AG09319 (cell line): ENCODE results near the gene CORO1C.
"Not testable (repeated sequence)": the region's sequence is repeated elsewhere in the genome, so short reads cannot be mapped to it uniquely, and the experiment has no call there.

Source experiments
- DNase-seq: peaks from one replicate; pipeline ENCODE4 v3.0.0-alpha.2; 2010; ENCODE audit warnings: low read depth; ENCODE audit errors: extremely low read depth
- TF ChIP-seq, protein P1 (sequence below): IDR thresholded peaks from 2 replicates; pipeline ENCODE4 v1.5.1; 2011; ENCODE audit warnings: low read depth, mild to moderate bottlenecking, inconsistent platforms, low read length, moderate library complexity

CORO1C gene

DNA sequence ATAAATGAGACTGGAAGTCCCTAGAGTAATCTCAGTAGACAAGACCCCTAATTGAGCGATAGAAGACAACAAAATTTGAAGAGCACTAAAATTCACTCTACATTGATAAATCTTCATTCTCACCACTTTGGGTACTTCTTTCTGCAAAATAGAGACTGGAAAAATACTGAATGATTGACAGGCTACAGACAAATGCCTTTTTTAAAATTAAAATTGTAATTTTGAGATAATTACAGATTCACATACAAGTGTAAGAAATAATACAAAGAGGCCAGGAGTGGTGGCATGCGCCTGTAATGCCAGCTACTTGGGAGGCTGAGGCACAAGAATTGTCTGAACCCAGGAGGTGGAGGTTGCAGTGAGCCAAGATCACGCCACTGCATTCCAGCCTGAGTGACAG is 4.5 kb upstream of the CORO1C start:
- TF ChIP-seq, protein P1, sequence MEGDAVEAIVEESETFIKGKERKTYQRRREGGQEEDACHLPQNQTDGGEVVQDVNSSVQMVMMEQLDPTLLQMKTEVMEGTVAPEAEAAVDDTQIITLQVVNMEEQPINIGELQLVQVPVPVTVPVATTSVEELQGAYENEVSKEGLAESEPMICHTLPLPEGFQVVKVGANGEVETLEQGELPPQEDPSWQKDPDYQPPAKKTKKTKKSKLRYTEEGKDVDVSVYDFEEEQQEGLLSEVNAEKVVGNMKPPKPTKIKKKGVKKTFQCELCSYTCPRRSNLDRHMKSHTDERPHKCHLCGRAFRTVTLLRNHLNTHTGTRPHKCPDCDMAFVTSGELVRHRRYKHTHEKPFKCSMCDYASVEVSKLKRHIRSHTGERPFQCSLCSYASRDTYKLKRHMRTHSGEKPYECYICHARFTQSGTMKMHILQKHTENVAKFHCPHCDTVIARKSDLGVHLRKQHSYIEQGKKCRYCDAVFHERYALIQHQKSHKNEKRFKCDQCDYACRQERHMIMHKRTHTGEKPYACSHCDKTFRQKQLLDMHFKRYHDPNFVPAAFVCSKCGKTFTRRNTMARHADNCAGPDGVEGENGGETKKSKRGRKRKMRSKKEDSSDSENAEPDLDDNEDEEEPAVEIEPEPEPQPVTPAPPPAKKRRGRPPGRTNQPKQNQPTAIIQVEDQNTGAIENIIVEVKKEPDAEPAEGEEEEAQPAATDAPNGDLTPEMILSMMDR = no peak

DNA sequence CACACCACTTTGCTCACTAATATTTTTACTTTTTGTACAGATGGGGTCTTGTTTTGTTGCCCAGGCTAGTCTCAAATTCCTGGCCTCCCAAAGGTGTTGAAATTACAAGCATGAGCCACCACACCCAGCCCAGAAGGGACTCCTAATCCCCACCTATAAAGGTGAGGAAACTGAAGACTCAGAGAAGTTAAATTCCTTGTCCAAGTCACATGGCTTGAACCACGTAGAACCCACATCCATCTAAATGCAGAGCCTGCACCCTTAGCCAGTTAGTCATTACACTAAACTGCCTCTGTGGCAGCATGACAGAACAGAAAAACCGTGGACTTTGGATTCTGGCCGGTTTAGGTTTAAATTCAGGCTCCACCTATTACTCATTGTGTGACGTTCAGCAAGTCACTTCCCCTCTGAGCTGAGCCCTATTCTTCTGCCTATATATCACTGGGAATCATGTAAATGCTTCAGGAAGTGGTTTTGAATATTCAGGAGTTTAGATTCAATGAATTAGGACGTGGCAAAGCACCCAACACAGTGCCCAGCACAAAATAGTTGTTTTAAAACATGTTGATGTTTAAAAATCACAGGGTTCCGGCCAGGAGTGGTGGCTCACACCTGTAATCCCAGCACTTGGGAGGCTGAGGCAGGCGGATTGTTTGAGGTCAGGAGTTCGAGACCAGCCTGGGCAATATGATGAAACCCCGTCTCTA is 3.0 kb upstream of the CORO1C start:
- peak; percentile 46 for DNase-seq
- TF ChIP-seq, protein P1 = no peak

More for the DNA sequence above, 4.5 kb upstream of the CORO1C start:
- DNase-seq = no peak

DNA sequence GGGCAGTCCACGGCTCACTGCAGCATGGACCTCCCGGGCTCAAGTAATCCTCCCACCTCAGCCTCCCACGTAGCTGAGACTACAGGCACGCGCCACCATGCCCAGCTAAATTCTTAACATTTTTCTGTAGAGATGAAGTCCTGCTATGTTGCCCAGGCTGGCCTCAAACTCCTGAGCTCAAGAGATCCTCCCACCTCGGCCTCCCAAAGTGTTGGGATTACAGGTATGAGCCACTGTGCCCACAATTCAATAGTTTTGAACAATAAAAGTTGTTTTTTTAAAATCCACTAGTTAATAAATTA is 1.9 kb upstream of the CORO1C start:
- DNase-seq = not testable (repeated sequence)

DNA sequence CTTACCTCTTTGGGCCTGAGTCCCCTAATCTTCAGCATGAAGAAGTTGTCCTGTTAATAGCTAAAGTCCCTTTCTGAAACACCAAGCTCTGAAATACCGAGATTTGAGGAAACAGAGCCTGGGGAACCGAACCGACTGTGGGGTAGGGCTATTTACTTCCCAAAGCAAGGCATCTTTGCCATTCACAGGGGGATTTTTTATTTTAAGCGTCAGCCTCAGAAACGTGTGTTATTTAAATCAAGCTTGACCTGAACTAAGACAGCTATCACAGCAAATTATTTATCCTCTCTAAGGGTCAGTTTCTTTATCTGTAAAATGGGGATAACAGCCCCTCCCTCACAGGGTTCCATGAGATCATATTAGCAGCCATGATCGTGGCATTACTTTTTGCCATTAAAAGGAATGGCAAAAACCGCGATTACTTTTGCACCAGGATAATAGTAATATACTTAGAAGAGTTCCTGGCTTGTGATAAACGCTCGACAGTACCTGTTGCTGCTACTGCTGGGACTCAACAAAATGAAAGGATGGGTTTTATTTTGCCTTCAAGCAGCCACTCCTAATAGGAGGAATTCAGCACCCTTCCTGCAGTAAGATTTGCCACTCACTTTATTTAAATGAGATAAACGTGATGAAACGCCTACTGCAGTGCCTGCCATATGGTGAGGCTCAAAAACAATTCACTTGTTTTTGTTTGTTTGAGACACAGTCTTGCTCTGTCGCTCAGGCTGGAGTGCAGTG is 1.3 kb upstream of the CORO1C start:
- DNase-seq = no peak
- TF ChIP-seq, protein P1 = no peak

DNA sequence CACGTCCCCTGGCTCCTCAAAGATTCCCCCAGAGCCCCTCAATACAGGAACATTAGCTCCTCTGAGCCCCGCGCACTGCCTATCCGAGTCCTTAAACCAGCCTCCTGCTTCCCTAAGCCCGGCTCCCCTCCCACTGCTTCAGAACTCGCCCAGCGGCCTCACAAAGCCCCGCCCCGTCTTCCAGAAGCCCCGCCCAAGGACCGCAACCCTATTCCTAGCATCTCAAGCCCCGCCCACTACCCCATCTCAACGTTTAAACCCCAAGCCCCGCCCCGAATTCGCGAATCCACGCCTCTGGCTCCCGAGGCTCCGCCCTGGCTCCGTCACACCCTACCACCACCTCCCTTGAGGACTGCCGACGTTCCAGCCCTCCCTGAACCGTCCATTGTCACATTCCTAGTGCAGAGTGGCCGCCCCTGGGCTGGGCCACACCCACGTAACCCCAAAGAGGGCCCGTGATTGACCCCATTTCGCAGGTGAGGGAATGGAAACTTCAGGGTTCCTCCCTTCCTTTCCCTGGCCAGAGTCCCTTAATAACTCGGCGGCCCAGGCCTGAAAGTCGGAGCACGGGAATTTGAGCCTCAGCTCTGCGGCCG is 646 bp upstream of the CORO1C start:
- peak; percentile 94 for DNase-seq
- TF ChIP-seq, protein P1 = no peak

DNA sequence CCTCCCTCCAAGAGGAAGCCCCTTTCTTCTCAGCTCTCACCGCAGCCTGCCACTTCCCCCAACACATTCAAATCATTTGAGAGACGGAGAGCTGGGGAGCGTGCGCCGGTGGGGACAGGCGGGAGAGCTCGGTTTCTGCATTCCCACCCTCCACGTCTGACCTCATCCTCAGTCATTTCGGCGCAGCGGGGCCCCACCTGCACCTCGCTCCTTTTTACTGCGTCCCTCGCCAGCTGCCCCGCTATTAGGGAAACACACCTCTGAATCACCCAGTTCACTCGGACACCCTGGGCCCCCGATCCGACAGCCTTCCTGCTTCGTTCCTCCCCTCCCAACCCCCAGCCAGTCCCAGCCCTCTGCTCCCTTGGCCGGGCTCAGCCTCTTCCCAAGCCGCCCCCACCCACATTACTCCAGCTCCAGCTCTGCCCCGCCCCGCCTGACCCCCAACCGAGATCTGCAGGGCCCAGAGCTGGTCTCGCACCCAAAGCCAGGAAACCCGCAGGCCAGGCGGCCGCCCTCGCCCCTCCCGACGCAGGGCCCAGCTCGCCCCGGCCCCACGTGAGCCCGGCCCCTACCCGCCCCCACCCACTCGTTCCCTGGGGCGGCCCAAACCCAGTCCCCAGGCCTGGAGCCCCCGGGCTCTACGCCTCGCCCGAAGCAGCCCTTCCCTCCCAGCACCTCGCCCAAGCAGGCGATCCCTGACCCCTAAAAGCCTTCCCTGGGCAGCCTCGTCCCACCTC is 783 bp downstream of the CORO1C start:
- TF ChIP-seq, protein P1 = no peak
- peak; percentile 31 for DNase-seq

DNA sequence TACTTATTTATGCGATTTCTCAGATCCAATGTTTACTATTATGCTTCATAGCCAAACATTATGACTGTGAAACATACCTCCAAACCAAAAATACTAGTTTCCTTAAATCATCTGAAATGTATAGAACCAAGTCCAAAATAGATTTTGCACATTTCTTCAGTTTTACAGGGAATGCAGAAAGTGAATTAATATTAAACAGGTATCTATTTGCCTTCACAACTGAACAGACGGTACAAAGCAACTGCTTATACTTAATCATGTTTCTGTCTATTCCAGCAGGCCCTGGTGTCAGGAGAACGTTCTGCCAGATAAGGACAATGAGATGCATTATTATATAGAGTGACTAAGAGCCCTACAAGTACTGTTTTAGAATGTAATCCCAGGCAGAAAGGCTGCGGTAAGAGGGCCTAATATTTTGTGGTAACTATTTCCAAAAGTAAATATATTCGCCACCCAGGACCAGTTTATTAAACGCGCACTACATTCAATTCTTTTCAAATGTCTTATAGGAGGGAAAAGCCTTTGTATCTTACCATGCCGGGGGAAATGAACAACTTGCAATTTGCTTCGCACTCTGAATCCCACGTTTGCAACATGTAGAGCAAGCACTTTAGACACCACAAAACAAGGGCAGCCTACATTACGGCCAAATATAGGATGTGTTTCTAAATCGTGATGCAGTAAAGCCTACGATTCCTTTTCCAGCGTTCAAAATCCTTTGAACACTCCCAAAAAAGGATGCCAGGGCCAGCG is 1.5 kb downstream of the CORO1C start:
- TF ChIP-seq, protein P1 = no peak
- no peak for DNase-seq
